ENCODE data around the gene SLC19A2. TPM values are rescaled to one million over a fixed set of nuclear protein-coding genes. Genes with fewer than 3 reads are reported as not detected.

SLC19A2 gene
- total and polyA plus RNA-seq, 2 of the 13 experiments (the other 11 are each of a cell fraction or from before 2014, with no cell fraction given) = 30.4 to 56.0 TPM

- Histone ChIP-seq H3K9ac (ENCODE audit: insufficient read depth, low read depth, low read length) (no peak overlapping the region), H2AFZ (ENCODE audit: low read length) (no peak overlapping the region), H3K4me2 (ENCODE audit: low read depth, low read length) (no peak overlapping the region), H3K4me1 (ENCODE audit: insufficient read depth, low read length) (peaks cover 11% of the 10 kb centered on the region), H3K4me3 (replicated peaks in 1 of 3; ENCODE audit: insufficient read depth in 1 of 3, low read depth in 2 of 3, low read length in 3 of 3) (no peak overlapping the region), H4K20me1 (ENCODE audit: insufficient read depth, low read length) (no peaks in the 10 kb centered on the region; the same call in 1 of the 2 replicates), H3K9me3 (ENCODE audit: low read length) (no peaks in the 10 kb centered on the region), H3K27me3 (ENCODE audit: control insufficient read depth in 1 of 2, insufficient read depth in 2 of 2, low read length in 2 of 2) (no peaks in the 10 kb centered on the region), H3K27ac (ENCODE audit: extremely low read length, insufficient read depth, low read length) (no peak overlapping the region), H3K79me2 (ENCODE audit: insufficient read depth, low read length) (no peaks in the 10 kb centered on the region), H3K36me3 (replicated peaks in 1 of 2; ENCODE audit: control insufficient read depth in 1 of 2, insufficient read depth in 2 of 2, low read length in 2 of 2) (peaks cover 15 to 80% of the 10 kb centered on the region in 2 experiments)
- in situ Hi-C loops (cut with HindIII; ENCODE audit: extremely low pct_ligation_motif_present, low pct_unique_long_range_greater_than_20kb) (no loop called here), intact Hi-C loops (cut with micrococcal nuclease; ENCODE audit: unreplicated experiment) (no loop called here)
- ChIA-PET CTCF (ENCODE audit: low intra/inter-chr PET ratio, low total read pairs) (no interaction called here), POLR2A (no interaction called here)
- FAIRE-seq = no peak
- TF ChIP-seq HOXA7 (CRISPR knock-in tag; IDR thresholded peaks at IDR 0.05) (no peak), ZNF574 (CRISPR knock-in tag; IDR thresholded peaks at IDR 0.05) (no peak), AKNA (CRISPR knock-in tag; IDR thresholded peaks at IDR 0.05; ENCODE audit: borderline replicate concordance) (no peak)
- ATAC-seq = no peak
- BruUV-seq (replicated peaks) = no TSS peak
- no peak for DNase-seq (ENCODE audit: low spot score)
- 86% methylated on average over 9 of the region's 9 CpGs for WGBS (ENCODE audit: low lambda C conversion rate)
These were observed 42.7 kb upstream of the SLC19A2 start for GRCh38 chr1:169528215-169529067.

All from HepG2 (cell line).